ENCODE data around the gene GSG1L.
"Not testable (repeated sequence)": the region's sequence is repeated elsewhere in the genome, so short reads cannot be mapped to it uniquely, and the experiment has no call there.

GSG1L gene

GRCh38 chr16:27746076-27746855 is 317.2 kb downstream of the GSG1L start:
- no peak for DNase-seq

DNA sequence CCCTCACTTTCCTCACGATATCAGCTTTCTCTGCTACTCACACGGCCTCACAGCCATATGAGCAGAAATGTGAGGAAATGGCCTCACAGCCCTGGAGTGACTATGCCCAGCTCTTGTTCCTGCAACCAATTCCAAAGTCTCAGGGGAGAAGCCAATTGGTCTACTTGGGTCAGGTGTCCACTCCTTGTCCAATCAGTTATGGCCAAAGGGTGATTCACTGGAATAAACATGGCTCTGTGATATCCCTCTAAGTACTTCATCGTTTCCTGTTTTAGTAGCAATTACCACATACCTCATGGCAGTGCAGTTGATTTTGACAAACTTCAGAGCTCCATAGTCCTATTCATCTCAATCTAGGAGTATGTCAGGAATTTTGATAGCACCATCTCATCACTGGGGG is 318.2 kb downstream of the GSG1L start:
- no peak for DNase-seq

DNA sequence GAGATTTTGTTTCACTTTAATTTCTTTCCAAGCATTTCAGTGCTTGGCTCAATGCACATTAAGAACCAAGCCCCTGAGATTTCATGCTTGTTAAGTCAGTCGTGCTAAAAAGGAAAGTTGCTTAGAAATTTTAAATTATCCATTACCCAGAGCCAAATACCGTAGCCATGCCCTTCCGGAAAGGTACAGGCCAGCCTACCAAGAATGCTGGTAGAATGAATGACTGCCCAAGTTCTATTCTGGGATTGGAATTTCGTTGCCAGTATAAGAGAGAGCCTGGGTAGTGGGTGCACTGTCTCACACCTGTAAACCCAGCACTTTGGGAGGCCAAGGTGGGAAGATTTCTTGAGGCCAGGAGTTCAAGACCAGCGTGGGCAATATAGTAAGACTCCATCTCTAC is 319.6 kb downstream of the GSG1L start:
- DNase-seq: no peak

- not testable (repeated sequence) for DNase-seq
Measured at GRCh38 chr16:27743001-27743400, 320.5 kb downstream of the GSG1L start.

DNA sequence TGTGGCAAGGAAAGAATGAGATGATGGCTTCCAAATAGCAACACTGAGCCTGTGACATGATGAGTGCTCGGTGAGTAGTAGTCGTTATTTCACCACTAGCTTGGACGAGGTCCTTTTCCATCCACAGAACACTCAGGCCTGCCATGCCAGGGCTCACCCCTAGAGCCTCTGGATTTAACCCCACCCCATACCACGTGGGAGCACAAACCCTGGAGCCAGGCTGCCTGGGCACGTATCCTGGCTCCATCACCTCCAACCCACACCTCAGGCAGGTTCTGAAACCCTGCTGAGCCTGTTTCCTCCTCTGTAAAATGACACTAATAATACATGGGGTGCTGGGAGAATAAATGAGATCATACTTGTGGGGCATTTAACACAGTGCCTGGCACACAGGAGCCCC is 321.2 kb downstream of the GSG1L start:
- DNase-seq: no peak

- DNase-seq: no peak
Measured at GRCh38 chr16:27740496-27741201, 322.9 kb downstream of the GSG1L start.

GRCh38 chr16:27739606-27740357 is 323.7 kb downstream of the GSG1L start:
- DNase-seq: no peak

DNA sequence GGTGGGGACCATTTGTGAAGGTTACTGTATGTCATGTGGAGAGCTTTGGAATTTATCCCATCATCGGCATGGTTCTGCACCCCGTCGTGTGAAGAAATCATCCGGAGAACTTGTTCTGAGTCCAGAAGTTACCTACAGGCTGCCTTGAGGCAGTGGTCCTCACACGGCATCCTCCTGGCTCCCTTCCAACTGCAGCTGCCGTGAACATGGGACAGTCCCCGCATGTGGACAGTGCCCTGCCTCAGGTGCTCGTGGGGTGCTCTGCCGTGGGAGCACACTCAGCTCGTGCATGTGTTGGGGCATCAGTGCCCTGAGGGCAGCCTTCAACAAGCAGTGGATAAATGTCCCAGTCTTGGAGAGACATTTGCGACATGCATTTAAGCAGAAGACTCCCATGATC is 324.9 kb downstream of the GSG1L start:
- DNase-seq: no peak
